Measurements from ENCODE around the gene MMP14.
"Not testable (repeated sequence)": the region's sequence is repeated elsewhere in the genome, so short reads cannot be mapped to it uniquely, and the experiment has no call there.

Gene MMP14

DNA sequence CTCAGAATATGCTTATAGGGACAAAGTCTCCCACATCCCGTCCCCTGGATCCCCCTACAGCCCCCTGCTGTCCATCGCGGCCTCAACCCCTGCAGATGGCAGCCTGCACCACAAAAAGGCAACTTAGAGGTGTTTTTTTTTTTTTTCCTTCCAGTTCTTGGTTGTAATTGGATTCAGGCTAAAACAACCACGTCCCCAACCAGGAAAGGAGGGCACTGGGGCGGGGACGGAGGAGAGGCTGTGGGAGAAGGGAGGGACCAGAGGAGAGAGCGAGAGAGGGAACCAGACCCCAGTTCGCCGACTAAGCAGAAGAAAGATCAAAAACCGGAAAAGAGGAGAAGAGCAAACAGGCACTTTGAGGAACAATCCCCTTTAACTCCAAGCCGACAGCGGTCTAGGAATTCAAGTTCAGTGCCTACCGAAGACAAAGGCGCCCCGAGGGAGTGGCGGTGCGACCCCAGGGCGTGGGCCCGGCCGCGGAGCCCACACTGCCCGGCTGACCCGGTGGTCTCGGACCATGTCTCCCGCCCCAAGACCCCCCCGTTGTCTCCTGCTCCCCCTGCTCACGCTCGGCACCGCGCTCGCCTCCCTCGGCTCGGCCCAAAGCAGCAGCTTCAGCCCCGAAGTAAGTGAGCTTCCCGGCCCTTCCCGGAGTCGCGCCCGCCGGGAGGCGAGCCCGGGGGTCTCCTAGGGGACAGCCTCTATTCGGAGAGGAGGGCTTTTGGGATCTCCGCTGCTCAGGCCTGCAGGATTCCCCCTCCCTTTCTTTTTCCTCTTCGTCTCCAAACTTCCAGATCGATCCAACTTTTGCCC lies at the start of gene MMP14:
MMP14 (plus strand) TSS at position 285 of the 813 bp plus-strand sequence; CDS start at position 518, 233 bp downstream.
- no peaks in the 10 kb centered on the region for H3K27me3 ChIP-seq (replicated peaks; ENCODE audit: control insufficient read depth, insufficient read depth, low read length)
- peaks cover 5% of the 10 kb centered on the region for H3K36me3 ChIP-seq (ENCODE audit: control insufficient read depth, insufficient read depth, low read length)

DNA sequence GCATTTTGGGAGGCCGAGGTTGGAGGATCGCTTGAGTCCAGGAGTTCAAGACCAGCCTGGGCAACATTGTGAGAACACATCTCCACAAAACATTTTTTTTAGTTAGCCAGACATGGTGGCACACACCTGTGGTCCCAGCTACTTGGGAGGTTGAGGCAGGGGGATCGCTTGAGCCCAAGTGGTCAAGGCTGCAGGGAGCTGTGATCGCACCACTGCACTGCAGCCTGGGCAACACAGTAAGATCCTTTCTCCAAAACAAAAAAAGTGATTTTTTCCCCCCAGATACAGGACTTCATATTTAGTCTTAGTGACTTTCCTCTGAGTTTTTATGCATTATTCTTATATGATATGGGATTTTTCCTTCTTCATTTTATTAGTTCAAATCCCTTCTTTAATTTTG lies 49.7 kb upstream of the MMP14 start:
- H3K36me3 ChIP-seq (ENCODE audit: control insufficient read depth, insufficient read depth, low read length): no peaks in the 10 kb centered on the region; the same call in 1 of the 2 replicates
- no peak overlapping the region for H3K4me3 ChIP-seq (replicated peaks; ENCODE audit: low read depth, low read length)
- no peak for DNase-seq (ENCODE audit: extremely low read depth, insufficient read length)
- TF ChIP-seq CTCF (IDR thresholded peaks at IDR 0.05; ENCODE audit: insufficient read depth, low read length, poor library complexity, severe bottlenecking): no peak
- H3K27me3 ChIP-seq (replicated peaks; ENCODE audit: control insufficient read depth, insufficient read depth, low read length): no peaks in the 10 kb centered on the region

More for the DNA sequence above, at the start of gene MMP14:
- no peak for DNase-seq (ENCODE audit: extremely low read depth, insufficient read length)
- no peak for TF ChIP-seq CTCF (IDR thresholded peaks at IDR 0.05; ENCODE audit: insufficient read depth, low read length, poor library complexity, severe bottlenecking)
- H3K4me3 ChIP-seq (replicated peaks; ENCODE audit: low read depth, low read length): no peak within 1 kb of the TSS

GRCh38 chr14:22791301-22791700 lies 45.1 kb upstream of the MMP14 start:
- no peaks in the 10 kb centered on the region; the same call in 1 of the 2 replicates for H3K36me3 ChIP-seq (ENCODE audit: control insufficient read depth, insufficient read depth, low read length)
- H3K27me3 ChIP-seq (replicated peaks; ENCODE audit: control insufficient read depth, insufficient read depth, low read length): no peaks in the 10 kb centered on the region
- H3K4me3 ChIP-seq (replicated peaks; ENCODE audit: low read depth, low read length): no peak overlapping the region
- no peak for DNase-seq (ENCODE audit: extremely low read depth, insufficient read length)
- no peak for TF ChIP-seq CTCF (IDR thresholded peaks at IDR 0.05; ENCODE audit: insufficient read depth, low read length, poor library complexity, severe bottlenecking)

GRCh38 chr14:22792158-22792557 lies 44.2 kb upstream of the MMP14 start:
- no peaks in the 10 kb centered on the region for H3K27me3 ChIP-seq (replicated peaks; ENCODE audit: control insufficient read depth, insufficient read depth, low read length)
- no peak for DNase-seq (ENCODE audit: extremely low read depth, insufficient read length)
- no peak overlapping the region for H3K4me3 ChIP-seq (replicated peaks; ENCODE audit: low read depth, low read length)
- TF ChIP-seq CTCF (IDR thresholded peaks at IDR 0.05; ENCODE audit: insufficient read depth, low read length, poor library complexity, severe bottlenecking): no peak
- no peaks in the 10 kb centered on the region; the same call in 1 of the 2 replicates for H3K36me3 ChIP-seq (ENCODE audit: control insufficient read depth, insufficient read depth, low read length)

GRCh38 chr14:22793550-22793949 lies 42.8 kb upstream of the MMP14 start:
- DNase-seq (ENCODE audit: extremely low read depth, insufficient read length); H3K36me3 ChIP-seq (ENCODE audit: control insufficient read depth, insufficient read depth, low read length); H3K27me3 ChIP-seq (replicated peaks; ENCODE audit: control insufficient read depth, insufficient read depth, low read length); H3K4me3 ChIP-seq (replicated peaks; ENCODE audit: low read depth, low read length): not testable (repeated sequence)

DNA sequence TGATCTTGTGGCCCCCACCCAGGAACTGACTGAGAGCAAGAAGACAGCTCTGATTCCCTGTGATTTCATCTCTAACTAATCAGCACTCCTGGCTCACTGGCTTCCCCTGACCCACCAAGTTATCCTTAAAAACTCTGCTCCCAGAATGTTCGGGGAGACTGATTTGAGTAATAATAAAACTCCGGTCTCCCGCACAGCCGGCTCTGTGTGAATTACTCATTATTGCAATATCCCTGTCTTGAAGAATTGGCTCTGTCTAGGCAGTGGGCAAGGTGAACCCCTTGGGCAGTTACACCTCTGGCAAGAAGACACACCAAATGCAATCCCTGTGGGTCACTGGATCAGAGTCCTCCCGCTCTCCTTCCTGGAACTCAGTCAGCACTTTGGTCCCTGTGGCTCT lies 42.4 kb upstream of the MMP14 start:
- no peak for DNase-seq (ENCODE audit: extremely low read depth, insufficient read length)
- H3K36me3 ChIP-seq (ENCODE audit: control insufficient read depth, insufficient read depth, low read length): no peaks in the 10 kb centered on the region; the same call in 1 of the 2 replicates
- no peaks in the 10 kb centered on the region for H3K27me3 ChIP-seq (replicated peaks; ENCODE audit: control insufficient read depth, insufficient read depth, low read length)
- H3K4me3 ChIP-seq (replicated peaks; ENCODE audit: low read depth, low read length): no peak overlapping the region
- TF ChIP-seq CTCF (IDR thresholded peaks at IDR 0.05; ENCODE audit: insufficient read depth, low read length, poor library complexity, severe bottlenecking): no peak
